Non-pigmented ciliary epithelial cell (primary cell): ENCODE data around the gene CDCA7L.
"Not testable (repeated sequence)": the region's sequence is repeated elsewhere in the genome, so short reads cannot be mapped to it uniquely, and the experiment has no call there.

ENCODE experiments used
- DNase-seq: peaks from one replicate; pipeline ENCODE4 v3.0.0-alpha.2; 2010; ENCODE audit warnings: low read depth

CDCA7L gene

GRCh38 chr7:21910253-21910652 lies 35.4 kb downstream of the CDCA7L start:
- no peak for DNase-seq

- DNase-seq, result no peak
These were observed 37.0 kb downstream of the CDCA7L start for GRCh38 chr7:21908746-21909145.

GRCh38 chr7:21903020-21903786 lies 42.5 kb downstream of the CDCA7L start:
- DNase-seq, result no peak

GRCh38 chr7:21902240-21902639 lies 43.5 kb downstream of the CDCA7L start:
- DNase-seq, result peak; percentile 22

GRCh38 chr7:21898265-21898930 lies 47.3 kb downstream of the CDCA7L start:
- no peak for DNase-seq

GRCh38 chr7:21893401-21893800 lies 52.3 kb downstream of the CDCA7L start:
- no peak for DNase-seq

- DNase-seq, result no peak
These were observed 54.4 kb downstream of the CDCA7L start for GRCh38 chr7:21891291-21891690.

- no peak for DNase-seq
These were observed 57.9 kb downstream of the CDCA7L start for GRCh38 chr7:21887779-21888178.

- no peak for DNase-seq
These were observed 58.3 kb downstream of the CDCA7L start for GRCh38 chr7:21887353-21887752.

- DNase-seq, result no peak
These were observed 59.3 kb downstream of the CDCA7L start for GRCh38 chr7:21886396-21886795.

- no peak for DNase-seq
These were observed 61.2 kb downstream of the CDCA7L start for GRCh38 chr7:21884496-21884895.

- DNase-seq, result not testable (repeated sequence)
These were observed 62.2 kb downstream of the CDCA7L start for GRCh38 chr7:21883501-21883900.

GRCh38 chr7:21883069-21883468 lies 62.6 kb downstream of the CDCA7L start:
- DNase-seq, result no peak

GRCh38 chr7:21869785-21870402 lies 75.8 kb downstream of the CDCA7L start:
- DNase-seq, result peak; percentile 3

- DNase-seq, result no peak
These were observed 77.2 kb downstream of the CDCA7L start for GRCh38 chr7:21868576-21868850.

- no peak for DNase-seq
These were observed 77.7 kb downstream of the CDCA7L start for GRCh38 chr7:21867816-21868575.

- DNase-seq, result no peak
These were observed 78.5 kb downstream of the CDCA7L start for GRCh38 chr7:21867226-21867625.

- DNase-seq, result no peak
These were observed 79.0 kb downstream of the CDCA7L start for GRCh38 chr7:21866731-21867130.

GRCh38 chr7:21865631-21866204 lies 80.0 kb downstream of the CDCA7L start:
- DNase-seq, result not testable (repeated sequence)

- DNase-seq, result no peak
These were observed 94.1 kb downstream of the CDCA7L start for GRCh38 chr7:21851559-21851967.
